ENCODE measurements around the gene SCD. TPM values are rescaled to one million over a fixed set of nuclear protein-coding genes. Genes with fewer than 3 reads are reported as not detected.
A peak's percentile ranks its signal among the peaks of the same experiment; 100 is the strongest.

The SCD gene
- total RNA-seq, 1 experiment from 2014 or later: 518 TPM

- no TSS peak for BruUV-seq (replicated peaks)
- peak overlapping the region; percentile 87 for H3K4me2 ChIP-seq
- no peak overlapping the region for H3K27ac ChIP-seq
- H3K36me3 ChIP-seq (ENCODE audit: low read depth): peaks cover 53% of the 10 kb centered on the region
- H4K20me1 ChIP-seq (ENCODE audit: insufficient read depth): peaks cover 22% of the 10 kb centered on the region
- H3F3A ChIP-seq (ENCODE audit: insufficient read depth, low read depth): peaks cover 22% of the 10 kb centered on the region; the same call in 1 of the 2 replicates
- no peaks in the 10 kb centered on the region for H3K27me3 ChIP-seq (ENCODE audit: insufficient read depth, low read depth)
- no peak overlapping the region for H2AFZ ChIP-seq
- no peaks in the 10 kb centered on the region for H3K9me3 ChIP-seq (ENCODE audit: insufficient read depth, low read depth)
- H3K9me2 ChIP-seq (ENCODE audit: insufficient read depth): no peaks in the 10 kb centered on the region
- CTCF ChIA-PET: interaction anchor here (0.5 to 0.6 kb wide), 2 partner anchors 184 to 387 kb away, joined by 3 to 6 read pairs; no protein-coding TSS in a partner anchor
- peak overlapping the region; percentile 84 for H3K4me3 ChIP-seq
- peaks cover 49% of the 10 kb centered on the region for H3K4me1 ChIP-seq (replicated peaks; ENCODE audit: insufficient read depth)
- TF ChIP-seq EZH2 (IDR thresholded peaks at IDR 0.05; ENCODE audit: low read depth) (no peak), CTCF (conservative IDR thresholded peaks at IDR 0.05) (no peak)
- POLR2A ChIA-PET (ENCODE audit: unreplicated experiment): no interaction called here
- peaks cover 73% of the 10 kb centered on the region for H3K79me2 ChIP-seq (ENCODE audit: low read depth)
- DNase-seq: no peak
- intact Hi-C loops (cut with micrococcal nuclease; ENCODE audit: unreplicated experiment): no loop called here
Observed at GRCh38 chr10:100349672-100350071, 2.6 kb downstream of the SCD start.

GRCh38 chr10:100350914-100351485, 4.0 kb downstream of the SCD start:
- BruUV-seq (replicated peaks): no TSS peak

GRCh38 chr10:100353770-100354485, 6.9 kb downstream of the SCD start:
- Histone ChIP-seq H3K27me3 (ENCODE audit: insufficient read depth, low read depth) (no peaks in the 10 kb centered on the region), H3K36me3 (ENCODE audit: low read depth) (peaks cover 75% of the 10 kb centered on the region), H3F3A (ENCODE audit: insufficient read depth, low read depth) (peaks cover 39% of the 10 kb centered on the region; the same call in 1 of the 2 replicates), H3K4me3 (no peak overlapping the region), H3K4me2 (no peak overlapping the region), H3K79me2 (ENCODE audit: low read depth) (peaks cover 66% of the 10 kb centered on the region), H3K9me3 (ENCODE audit: insufficient read depth, low read depth) (no peaks in the 10 kb centered on the region), H3K4me1 (replicated peaks; ENCODE audit: insufficient read depth) (peaks cover 31% of the 10 kb centered on the region), H3K27ac (no peak overlapping the region), H4K20me1 (ENCODE audit: insufficient read depth) (peaks cover 17% of the 10 kb centered on the region), H2AFZ (no peak overlapping the region), H3K9me2 (ENCODE audit: insufficient read depth) (no peaks in the 10 kb centered on the region)
- BruUV-seq (replicated peaks): no TSS peak
- DNase-seq: no peak
- no peak for TF ChIP-seq CTCF (conservative IDR thresholded peaks at IDR 0.05)
- CTCF ChIA-PET: no interaction called here
- intact Hi-C loops (cut with micrococcal nuclease; ENCODE audit: unreplicated experiment): no loop called here
- POLR2A ChIA-PET (ENCODE audit: unreplicated experiment): interaction anchor here (0.6 to 0.7 kb wide), 2 partner anchors 11 to 70 kb away, joined by 4 to 10 read pairs; no protein-coding TSS in a partner anchor

More at GRCh38 chr10:100350914-100351485, 4.0 kb downstream of the SCD start:
- Histone ChIP-seq H3K79me2 (ENCODE audit: low read depth) (peaks cover 82% of the 10 kb centered on the region), H3K27ac (no peak overlapping the region), H3K4me1 (replicated peaks; ENCODE audit: insufficient read depth) (peaks cover 37% of the 10 kb centered on the region), H3K36me3 (ENCODE audit: low read depth) (peaks cover 62% of the 10 kb centered on the region), H2AFZ (no peak overlapping the region), H3K9me3 (ENCODE audit: insufficient read depth, low read depth) (no peaks in the 10 kb centered on the region), H4K20me1 (ENCODE audit: insufficient read depth) (peaks cover 22% of the 10 kb centered on the region), H3K4me2 (peak overlapping the region; percentile 87), H3K4me3 (peak overlapping the region; percentile 84; the same call in 1 of the 2 replicates), H3K27me3 (ENCODE audit: insufficient read depth, low read depth) (no peaks in the 10 kb centered on the region), H3F3A (ENCODE audit: insufficient read depth, low read depth) (peaks cover 27% of the 10 kb centered on the region; the same call in 1 of the 2 replicates), H3K9me2 (ENCODE audit: insufficient read depth) (no peaks in the 10 kb centered on the region)
- ChIA-PET CTCF (no interaction called here), POLR2A (ENCODE audit: unreplicated experiment) (interaction anchor here (0.7 kb wide), 1 partner anchor 20 kb away, joined by 6 read pairs; no protein-coding TSS in a partner anchor)
- TF ChIP-seq EZH2 (IDR thresholded peaks at IDR 0.05; ENCODE audit: low read depth) (no peak), CTCF (conservative IDR thresholded peaks at IDR 0.05) (no peak)
- no peak for DNase-seq
- intact Hi-C loops (cut with micrococcal nuclease; ENCODE audit: unreplicated experiment): no loop called here

Measured in PC-9 (cell line).